ENCODE data around the gene TPST1. TPM values are rescaled to one million over a fixed set of nuclear protein-coding genes. Genes with fewer than 3 reads are reported as not detected.

The TPST1 gene
- total RNA-seq, 1 experiment from 2014 or later, result 29.0 TPM

GRCh38 chr7:66308411-66308810 is 103.3 kb downstream of the TPST1 start:
- POLR2A ChIA-PET, result no interaction called here
- TF ChIP-seq SIN3A (IDR thresholded peaks at IDR 0.05; ENCODE audit: borderline replicate concordance, insufficient read depth, low read depth, low read length) (no peak), POLR2AphosphoS5 (IDR thresholded peaks at IDR 0.05; ENCODE audit: low read depth, low read length) (no peak), CTCF (IDR thresholded peaks at IDR 0.05) (no peak), TCF7L2 (IDR thresholded peaks at IDR 0.05; ENCODE audit: low read depth, low read length) (no peak)
- TF ChIP-seq, protein P1, sequence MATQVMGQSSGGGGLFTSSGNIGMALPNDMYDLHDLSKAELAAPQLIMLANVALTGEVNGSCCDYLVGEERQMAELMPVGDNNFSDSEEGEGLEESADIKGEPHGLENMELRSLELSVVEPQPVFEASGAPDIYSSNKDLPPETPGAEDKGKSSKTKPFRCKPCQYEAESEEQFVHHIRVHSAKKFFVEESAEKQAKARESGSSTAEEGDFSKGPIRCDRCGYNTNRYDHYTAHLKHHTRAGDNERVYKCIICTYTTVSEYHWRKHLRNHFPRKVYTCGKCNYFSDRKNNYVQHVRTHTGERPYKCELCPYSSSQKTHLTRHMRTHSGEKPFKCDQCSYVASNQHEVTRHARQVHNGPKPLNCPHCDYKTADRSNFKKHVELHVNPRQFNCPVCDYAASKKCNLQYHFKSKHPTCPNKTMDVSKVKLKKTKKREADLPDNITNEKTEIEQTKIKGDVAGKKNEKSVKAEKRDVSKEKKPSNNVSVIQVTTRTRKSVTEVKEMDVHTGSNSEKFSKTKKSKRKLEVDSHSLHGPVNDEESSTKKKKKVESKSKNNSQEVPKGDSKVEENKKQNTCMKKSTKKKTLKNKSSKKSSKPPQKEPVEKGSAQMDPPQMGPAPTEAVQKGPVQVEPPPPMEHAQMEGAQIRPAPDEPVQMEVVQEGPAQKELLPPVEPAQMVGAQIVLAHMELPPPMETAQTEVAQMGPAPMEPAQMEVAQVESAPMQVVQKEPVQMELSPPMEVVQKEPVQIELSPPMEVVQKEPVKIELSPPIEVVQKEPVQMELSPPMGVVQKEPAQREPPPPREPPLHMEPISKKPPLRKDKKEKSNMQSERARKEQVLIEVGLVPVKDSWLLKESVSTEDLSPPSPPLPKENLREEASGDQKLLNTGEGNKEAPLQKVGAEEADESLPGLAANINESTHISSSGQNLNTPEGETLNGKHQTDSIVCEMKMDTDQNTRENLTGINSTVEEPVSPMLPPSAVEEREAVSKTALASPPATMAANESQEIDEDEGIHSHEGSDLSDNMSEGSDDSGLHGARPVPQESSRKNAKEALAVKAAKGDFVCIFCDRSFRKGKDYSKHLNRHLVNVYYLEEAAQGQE (IDR thresholded peaks at IDR 0.05; ENCODE audit: insufficient read depth in 1 of 2, low read depth in 2 of 2, low read length in 1 of 2), result no peak
- H3K27ac ChIP-seq (ENCODE audit: low read length), result no peak overlapping the region

DNA sequence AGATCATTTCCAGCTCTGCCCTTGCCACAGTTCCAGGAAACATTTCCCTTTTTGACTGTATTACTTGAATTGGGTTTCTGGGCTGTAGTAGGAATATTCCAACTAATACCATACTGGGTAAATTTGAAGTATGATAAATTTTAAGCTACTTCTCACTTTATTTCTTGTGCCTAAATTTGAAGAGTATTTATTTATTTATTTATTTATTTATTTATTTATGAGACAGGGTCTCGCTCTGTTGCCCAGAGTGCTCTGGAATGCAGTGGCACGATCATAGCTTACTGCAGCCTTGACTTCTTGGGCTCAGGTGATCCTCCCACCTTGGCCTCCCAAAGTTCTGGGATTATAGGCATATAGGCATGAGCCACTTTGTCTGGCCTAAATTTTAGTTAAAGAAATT is 105.5 kb downstream of the TPST1 start:
- Histone ChIP-seq H3K9me3 (ENCODE audit: control insufficient read depth, insufficient read depth, low read depth, low read length) (no peaks in the 10 kb centered on the region), H3K27ac (ENCODE audit: low read length) (no peak overlapping the region), H3K36me3 (ENCODE audit: control insufficient read depth, insufficient read depth, low read length) (no peaks in the 10 kb centered on the region), H3K27me3 (ENCODE audit: control insufficient read depth, insufficient read depth, low read length) (no peaks in the 10 kb centered on the region), H3K4me1 (ENCODE audit: control insufficient read depth, insufficient read depth, low read length) (peaks cover 7% of the 10 kb centered on the region; the same call in 1 of the 2 replicates), H3K4me3 (ENCODE audit: low read depth in 2 of 2, low read length in 2 of 2) (no peak overlapping the region)
- DNase-seq (ENCODE audit: low read depth, low spot score) (no peak), ATAC-seq (no peak)
- no TSS peak for BruUV-seq (replicated peaks)
- TF ChIP-seq TCF7L2 (IDR thresholded peaks at IDR 0.05; ENCODE audit: low read depth, low read length) (no peak), CTCF (IDR thresholded peaks at IDR 0.05) (no peak), POLR2AphosphoS5 (IDR thresholded peaks at IDR 0.05; ENCODE audit: low read depth, low read length) (no peak), SIN3A (IDR thresholded peaks at IDR 0.05; ENCODE audit: borderline replicate concordance, insufficient read depth, low read depth, low read length) (no peak)
- TF ChIP-seq, protein P1 (IDR thresholded peaks at IDR 0.05; ENCODE audit: insufficient read depth in 1 of 2, low read depth in 2 of 2, low read length in 1 of 2), result no peak
- in situ Hi-C loops (cut with HindIII; ENCODE audit: low pct_unique_long_range_greater_than_20kb, low sequenced_read_pairs), result no loop called here
- POLR2A ChIA-PET, result no interaction called here
- CTCF ChIA-PET, result no interaction called here
- intact Hi-C loops (cut with micrococcal nuclease; ENCODE audit: unreplicated experiment), result no loop called here

More at GRCh38 chr7:66308411-66308810, 103.3 kb downstream of the TPST1 start:
- no TSS peak for BruUV-seq (replicated peaks)
- H3K4me1 ChIP-seq (ENCODE audit: control insufficient read depth, insufficient read depth, low read length), result peaks cover 10% of the 10 kb centered on the region; the same call in 1 of the 2 replicates
- no peaks in the 10 kb centered on the region for H3K9me3 ChIP-seq (ENCODE audit: control insufficient read depth, insufficient read depth, low read depth, low read length)
- H3K27me3 ChIP-seq (ENCODE audit: control insufficient read depth, insufficient read depth, low read length), result no peaks in the 10 kb centered on the region
- H3K36me3 ChIP-seq (ENCODE audit: control insufficient read depth, insufficient read depth, low read length), result no peaks in the 10 kb centered on the region
- intact Hi-C loops (cut with micrococcal nuclease; ENCODE audit: unreplicated experiment), result no loop called here
- ATAC-seq (no peak), DNase-seq (ENCODE audit: low read depth, low spot score) (no peak)
- CTCF ChIA-PET, result no interaction called here
- no peak overlapping the region for H3K4me3 ChIP-seq (ENCODE audit: low read depth in 2 of 2, low read length in 2 of 2)
- in situ Hi-C loops (cut with HindIII; ENCODE audit: low pct_unique_long_range_greater_than_20kb, low sequenced_read_pairs), result no loop called here
